Mesothelial cell of epicardium (in vitro differentiated cells): Measurements from ENCODE around the gene CNTROB. TPM values are rescaled to one million over a fixed set of nuclear protein-coding genes. Genes with fewer than 3 reads are reported as not detected.
"Not testable (repeated sequence)": the region's sequence is repeated elsewhere in the genome, so short reads cannot be mapped to it uniquely, and the experiment has no call there.

Experiments
- DNase-seq, 2 experiments: peaks; one replicate each; pipeline ENCODE4 v3.0.0; 2021; ENCODE audit warnings: low spot score in 2 of 2; ENCODE audit not compliant: unreplicated experiment in 2 of 2
- H3K27ac Mint-ChIP-seq: 2 replicates; pipeline ENCODE4 v1.8.0; 2021; ENCODE audit warnings: mixed read lengths
- H3K27me3 Mint-ChIP-seq: 2 replicates; pipeline ENCODE4 v1.8.0; 2021; ENCODE audit warnings: low read depth, mixed read lengths
- H3K36me3 Mint-ChIP-seq: 2 replicates; pipeline ENCODE4 v1.8.0; 2021; ENCODE audit warnings: mixed read lengths
- H3K4me1 Mint-ChIP-seq: 2 replicates; pipeline ENCODE4 v1.8.0; 2021; ENCODE audit warnings: mixed read lengths
- H3K4me3 Mint-ChIP-seq: 2 replicates; pipeline ENCODE4 v1.8.0; 2021; ENCODE audit warnings: mild to moderate bottlenecking, moderate library complexity, mixed read lengths
- H3K9me3 Mint-ChIP-seq: 2 replicates; pipeline ENCODE4 v1.8.0; 2021; ENCODE audit warnings: mixed read lengths
- total RNA-seq: library from RNA; stranded (reverse); gene quantifications from 3 replicates; pipeline ENCODE4 v1.2.1, GENCODE V29; 2021
- TF ChIP-seq, protein P1 (sequence below): fragments of 200-600 bp; sonication (generic); IDR thresholded peaks from one replicate; pipeline ENCODE4 v1.5.0; 2021; ENCODE audit warnings: antibody characterized with exemption; ENCODE audit not compliant: unreplicated experiment

Gene CNTROB
- total RNA-seq, 1 donor from 2014 or later, result 51.5 TPM

DNA sequence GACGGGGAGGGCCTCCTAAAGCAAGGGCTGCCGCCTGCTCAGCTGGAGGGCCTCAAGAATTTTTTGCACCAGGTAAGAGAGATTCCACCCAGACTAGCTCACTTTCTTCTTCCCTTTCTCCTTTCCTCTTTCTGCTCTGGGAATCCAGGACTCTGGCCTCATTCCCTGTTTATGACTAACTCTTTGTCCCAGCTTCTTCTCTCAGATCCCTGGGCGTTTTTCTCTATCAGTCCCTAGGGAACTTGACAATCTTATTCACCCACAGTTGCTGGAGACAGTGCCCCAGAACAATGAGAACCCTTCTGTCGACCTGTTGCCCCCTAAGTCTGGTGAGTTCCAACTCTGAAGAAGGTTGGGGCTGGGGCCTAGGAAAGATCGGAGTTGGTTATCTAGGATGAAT, 15.6 kb downstream of the CNTROB start:
- Mint-ChIP-seq H3K27me3 (no peaks in the 10 kb centered on the region), H3K9me3 (no peaks in the 10 kb centered on the region), H3K4me3 (no peak overlapping the region), H3K4me1 (no peaks in the 10 kb centered on the region), H3K36me3 (peaks cover 51% of the 10 kb centered on the region), H3K27ac (no peak overlapping the region)
- TF ChIP-seq, protein P1, sequence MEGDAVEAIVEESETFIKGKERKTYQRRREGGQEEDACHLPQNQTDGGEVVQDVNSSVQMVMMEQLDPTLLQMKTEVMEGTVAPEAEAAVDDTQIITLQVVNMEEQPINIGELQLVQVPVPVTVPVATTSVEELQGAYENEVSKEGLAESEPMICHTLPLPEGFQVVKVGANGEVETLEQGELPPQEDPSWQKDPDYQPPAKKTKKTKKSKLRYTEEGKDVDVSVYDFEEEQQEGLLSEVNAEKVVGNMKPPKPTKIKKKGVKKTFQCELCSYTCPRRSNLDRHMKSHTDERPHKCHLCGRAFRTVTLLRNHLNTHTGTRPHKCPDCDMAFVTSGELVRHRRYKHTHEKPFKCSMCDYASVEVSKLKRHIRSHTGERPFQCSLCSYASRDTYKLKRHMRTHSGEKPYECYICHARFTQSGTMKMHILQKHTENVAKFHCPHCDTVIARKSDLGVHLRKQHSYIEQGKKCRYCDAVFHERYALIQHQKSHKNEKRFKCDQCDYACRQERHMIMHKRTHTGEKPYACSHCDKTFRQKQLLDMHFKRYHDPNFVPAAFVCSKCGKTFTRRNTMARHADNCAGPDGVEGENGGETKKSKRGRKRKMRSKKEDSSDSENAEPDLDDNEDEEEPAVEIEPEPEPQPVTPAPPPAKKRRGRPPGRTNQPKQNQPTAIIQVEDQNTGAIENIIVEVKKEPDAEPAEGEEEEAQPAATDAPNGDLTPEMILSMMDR, result no peak
- no peak for DNase-seq

DNA sequence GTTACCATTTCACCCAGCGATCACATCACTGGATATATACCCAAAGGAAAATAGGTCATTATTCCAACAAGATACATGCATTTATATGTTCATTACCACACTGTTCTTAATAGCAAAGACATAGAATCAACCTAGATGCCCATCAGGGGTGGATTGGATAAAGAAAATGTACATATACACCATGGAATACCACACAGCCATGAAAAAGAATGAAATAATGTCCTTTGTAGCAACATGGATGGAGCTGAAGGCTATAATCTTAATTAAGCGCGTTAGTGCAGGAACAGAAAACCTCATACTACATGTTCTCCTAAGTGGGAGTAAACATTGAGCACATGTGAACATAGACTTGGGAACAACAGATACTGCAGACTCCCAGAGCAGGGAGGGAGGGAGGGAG, 18.6 kb downstream of the CNTROB start:
- no peak for DNase-seq
- Mint-ChIP-seq H3K4me3 (no peak overlapping the region), H3K27ac (no peak overlapping the region), H3K36me3 (peaks cover 37% of the 10 kb centered on the region), H3K9me3 (no peaks in the 10 kb centered on the region), H3K27me3 (no peaks in the 10 kb centered on the region), H3K4me1 (no peaks in the 10 kb centered on the region)
- TF ChIP-seq, protein P1, result no peak

DNA sequence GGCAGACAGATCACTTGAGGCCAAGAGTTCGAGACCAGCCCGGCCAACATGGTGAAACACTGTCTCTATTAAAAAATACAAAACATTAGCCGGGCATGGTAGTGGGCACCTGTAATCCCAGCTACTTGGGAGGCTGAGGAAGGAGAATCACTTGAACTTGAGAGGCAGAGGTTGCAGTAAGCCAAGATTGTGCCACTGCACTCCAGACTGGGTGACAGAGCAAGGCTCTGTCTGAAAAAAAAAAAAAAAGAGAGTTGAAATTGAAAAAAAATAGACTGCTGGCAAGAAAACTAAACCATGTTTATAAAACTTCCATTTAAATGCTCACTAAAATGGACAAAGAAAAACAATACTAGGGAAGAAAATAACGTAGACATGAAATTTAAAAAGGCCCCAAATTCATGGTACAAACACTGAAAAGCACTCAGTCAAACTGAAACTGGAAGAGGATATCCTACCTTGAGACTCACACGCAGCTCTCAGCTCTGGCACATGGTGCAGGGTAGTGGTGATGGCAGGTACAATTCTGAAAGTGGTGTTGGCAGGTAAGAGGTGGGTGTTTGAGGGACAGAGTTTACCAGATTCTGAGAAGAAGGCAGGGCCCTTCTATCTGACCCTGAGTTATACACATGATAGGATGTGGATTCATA, 19.3 kb downstream of the CNTROB start:
- peaks cover 2% of the 10 kb centered on the region for H3K4me1 Mint-ChIP-seq
- H3K9me3 Mint-ChIP-seq, result no peaks in the 10 kb centered on the region
- TF ChIP-seq, protein P1, result no peak
- H3K4me3 Mint-ChIP-seq, result no peak overlapping the region
- DNase-seq, result no peak
- H3K36me3 Mint-ChIP-seq, result peaks cover 30% of the 10 kb centered on the region
- no peaks in the 10 kb centered on the region for H3K27me3 Mint-ChIP-seq
- H3K27ac Mint-ChIP-seq, result no peak overlapping the region

DNA sequence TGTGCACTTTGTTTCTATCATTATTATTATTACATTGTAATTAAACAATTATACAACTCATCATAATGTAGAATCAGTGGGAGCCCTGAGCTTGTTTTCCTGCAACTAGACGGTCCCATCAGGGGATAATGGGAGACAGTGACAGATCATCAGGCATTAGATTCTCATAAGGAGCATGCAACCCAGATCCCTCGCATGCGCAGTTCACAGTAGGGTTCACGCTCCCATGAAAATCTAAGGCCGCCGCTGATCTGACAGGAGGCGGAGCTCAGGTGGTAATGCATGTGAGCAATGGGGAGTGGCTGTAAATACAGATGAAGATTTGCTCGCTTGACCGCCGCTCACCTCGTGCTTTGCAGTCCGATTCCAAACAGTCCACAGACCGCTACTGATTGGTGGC, 21.3 kb downstream of the CNTROB start:
- H3K9me3 Mint-ChIP-seq, H3K27me3 Mint-ChIP-seq, H3K27ac Mint-ChIP-seq, H3K4me3 Mint-ChIP-seq, H3K4me1 Mint-ChIP-seq, DNase-seq: not testable (repeated sequence)
- H3K36me3 Mint-ChIP-seq, result peaks cover 16% of the 10 kb centered on the region

DNA sequence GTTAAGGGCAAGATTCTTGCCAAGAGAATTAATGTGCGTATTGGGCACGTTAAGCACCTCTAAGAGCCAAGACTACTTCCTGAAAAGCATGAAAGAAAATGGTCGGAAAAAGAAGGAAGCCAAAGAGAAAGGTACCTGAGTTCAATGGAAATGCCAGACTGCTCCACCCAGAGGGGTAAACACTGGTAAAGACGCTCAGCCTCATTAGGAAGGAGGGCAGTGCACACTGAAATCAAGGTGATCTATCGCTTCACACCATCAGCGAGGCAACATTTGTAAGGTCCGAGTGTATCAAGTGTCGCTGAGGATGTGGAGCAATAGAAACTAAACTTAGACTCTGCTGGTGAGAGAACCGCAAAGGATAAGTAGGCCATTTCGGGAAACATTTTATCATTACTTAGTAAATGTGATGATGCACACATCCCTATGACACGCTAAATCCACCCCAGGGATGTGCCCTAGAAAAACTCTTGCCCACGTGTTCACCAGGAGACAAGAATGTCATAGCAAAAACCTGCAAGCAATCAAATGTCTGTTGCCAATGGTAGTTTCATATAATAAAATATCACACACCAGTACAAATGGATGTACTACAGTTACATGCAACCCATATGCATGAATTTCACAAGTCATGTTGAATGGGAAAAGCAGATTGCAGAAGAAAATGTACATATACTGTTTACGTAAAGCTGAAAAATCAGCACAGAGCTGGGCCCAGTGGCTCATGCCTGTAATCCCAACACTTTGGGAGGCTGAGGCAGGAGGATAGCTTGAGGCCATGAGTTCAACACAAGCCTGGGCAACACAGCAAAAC, 23.6 kb downstream of the CNTROB start:
- H3K4me3 Mint-ChIP-seq, result no peak overlapping the region
- peaks cover 4% of the 10 kb centered on the region for H3K4me1 Mint-ChIP-seq
- TF ChIP-seq, protein P1, result no peak
- DNase-seq, result no peak
- peaks cover 3% of the 10 kb centered on the region for H3K27me3 Mint-ChIP-seq
- no peaks in the 10 kb centered on the region for H3K9me3 Mint-ChIP-seq
- no peak overlapping the region for H3K27ac Mint-ChIP-seq
- no peaks in the 10 kb centered on the region for H3K36me3 Mint-ChIP-seq

DNA sequence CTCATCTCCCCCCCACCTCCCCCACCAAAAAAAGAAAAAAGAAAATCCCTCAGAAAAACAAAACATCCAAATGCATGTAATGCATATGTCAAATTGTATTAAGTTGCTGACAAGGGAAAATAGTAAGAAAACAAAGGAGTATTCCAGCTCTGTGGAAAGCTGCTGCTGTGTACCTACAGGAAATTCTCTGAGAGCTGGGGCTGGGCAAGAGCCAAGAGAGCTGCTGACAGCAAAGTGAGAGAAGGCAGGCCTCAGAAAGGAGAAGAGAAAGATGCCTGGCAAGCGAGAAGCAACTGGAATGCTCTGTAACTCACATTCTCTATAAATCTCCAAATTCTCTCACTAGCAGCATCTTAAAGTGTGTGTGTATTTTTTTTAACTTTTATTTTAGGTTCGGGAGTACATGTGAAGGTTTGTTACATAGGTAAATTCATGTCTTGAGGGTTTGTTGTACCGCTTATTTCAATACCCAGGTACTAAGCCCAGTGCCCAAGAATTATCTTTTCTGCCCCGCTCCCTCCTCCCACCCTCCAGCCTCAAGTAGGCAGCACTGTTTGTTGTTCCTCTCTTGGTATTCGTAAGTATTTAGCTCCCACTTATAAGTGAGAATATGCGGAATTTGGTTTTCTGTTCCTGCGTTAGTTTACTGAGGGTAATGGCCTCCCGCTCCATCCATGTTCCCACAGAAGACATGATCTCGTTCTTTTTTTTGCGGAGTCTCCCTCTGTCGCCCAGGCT, 24.4 kb downstream of the CNTROB start:
- DNase-seq, result no peak
- TF ChIP-seq, protein P1, result no peak
- H3K4me3 Mint-ChIP-seq, result no peak overlapping the region
- H3K27me3 Mint-ChIP-seq, result peaks cover 5% of the 10 kb centered on the region
- no peaks in the 10 kb centered on the region for H3K36me3 Mint-ChIP-seq
- no peak overlapping the region for H3K27ac Mint-ChIP-seq
- H3K9me3 Mint-ChIP-seq, result no peaks in the 10 kb centered on the region
- H3K4me1 Mint-ChIP-seq, result peaks cover 4% of the 10 kb centered on the region
